Activated CD4-positive, alpha-beta T cell treated with anti-CD3 and anti-CD28 coated beads, Interleukin-2, amount 10 ng/mL, durations not matched to agents 24 days and 14 days (primary cell): ENCODE measurements around the gene OR52E2. TPM values are rescaled to one million over a fixed set of nuclear protein-coding genes. Genes with fewer than 3 reads are reported as not detected.
"Not testable (repeated sequence)": the region's sequence is repeated elsewhere in the genome, so short reads cannot be mapped to it uniquely, and the experiment has no call there.

Source experiments
- DNase-seq: peaks from one replicate; pipeline ENCODE4 v3.0.0; 2022
- H3K27ac Mint-ChIP-seq: one replicate; pipeline ENCODE4 v1.8.0; 2022; ENCODE audit warnings: mild to moderate bottlenecking, mixed read lengths
- H3K27me3 Mint-ChIP-seq: one replicate; pipeline ENCODE4 v1.8.0; 2022; ENCODE audit warnings: mixed read lengths
- H3K36me3 Mint-ChIP-seq: one replicate; pipeline ENCODE4 v1.8.0; 2022; ENCODE audit warnings: low read depth, mild to moderate bottlenecking, mixed read lengths
- H3K4me1 Mint-ChIP-seq: one replicate; pipeline ENCODE4 v1.8.0; 2021; ENCODE audit warnings: mixed read lengths
- H3K4me3 Mint-ChIP-seq: one replicate; pipeline ENCODE4 v1.8.0; 2022; ENCODE audit warnings: mild to moderate bottlenecking, moderate library complexity, mixed read lengths
- H3K9me3 Mint-ChIP-seq: one replicate; pipeline ENCODE4 v1.8.0; 2021; ENCODE audit warnings: mixed read lengths
- intact Hi-C: fragments of 100-400 bp; cut with micrococcal nuclease; formaldehyde crosslinking; loops from one replicate; pipeline ENCODE4 v1.15.1; 2023
- total RNA-seq: library from RNA; stranded (reverse); gene quantifications from 2 replicates; pipeline ENCODE4 v1.2.3, GENCODE V29; 2022

The OR52E2 gene
- not detected in 2 replicates for total RNA-seq

DNA sequence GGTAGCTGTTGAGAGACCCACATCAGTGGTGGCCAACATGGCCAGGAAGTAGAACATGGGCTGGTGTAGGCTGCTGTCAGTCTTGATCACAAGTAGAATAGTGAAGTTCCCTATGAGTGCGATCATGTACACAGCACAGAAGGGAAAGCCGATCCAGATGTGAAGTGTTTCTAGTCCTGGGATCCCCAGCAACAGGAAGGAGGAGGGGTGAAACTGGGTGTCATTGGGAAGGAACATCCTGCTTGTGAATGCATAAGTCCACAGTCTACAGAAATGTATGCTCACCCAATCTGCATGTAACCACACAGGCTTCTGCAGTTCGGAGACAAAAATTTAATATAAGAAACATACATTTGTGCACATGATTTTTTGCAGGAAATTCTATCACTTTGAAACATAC is at the start of gene OR52E2:
TSS of gene OR52E2 (minus strand) at position 237 of the 400 bp plus-strand sequence. CDS start at position 237, 0 bp downstream.
- no peak for DNase-seq
- Mint-ChIP-seq H3K9me3 (no peaks in the 10 kb centered on the region), H3K4me1 (no peaks in the 10 kb centered on the region), H3K27ac (no peak within 1 kb of the TSS), H3K4me3 (no peak within 1 kb of the TSS), H3K36me3 (no peaks in the 10 kb centered on the region), H3K27me3 (no peaks in the 10 kb centered on the region)
- intact Hi-C loops = no loop called here

GRCh38 chr11:5107285-5107684 is 47.9 kb upstream of the OR52E2 start:
- no peaks in the 10 kb centered on the region for H3K4me1 Mint-ChIP-seq
- H3K9me3 Mint-ChIP-seq = no peaks in the 10 kb centered on the region
- intact Hi-C loops = no loop called here
- DNase-seq = no peak
- no peaks in the 10 kb centered on the region for H3K36me3 Mint-ChIP-seq
- no peak overlapping the region for H3K4me3 Mint-ChIP-seq
- H3K27ac Mint-ChIP-seq = no peak overlapping the region
- no peaks in the 10 kb centered on the region for H3K27me3 Mint-ChIP-seq

DNA sequence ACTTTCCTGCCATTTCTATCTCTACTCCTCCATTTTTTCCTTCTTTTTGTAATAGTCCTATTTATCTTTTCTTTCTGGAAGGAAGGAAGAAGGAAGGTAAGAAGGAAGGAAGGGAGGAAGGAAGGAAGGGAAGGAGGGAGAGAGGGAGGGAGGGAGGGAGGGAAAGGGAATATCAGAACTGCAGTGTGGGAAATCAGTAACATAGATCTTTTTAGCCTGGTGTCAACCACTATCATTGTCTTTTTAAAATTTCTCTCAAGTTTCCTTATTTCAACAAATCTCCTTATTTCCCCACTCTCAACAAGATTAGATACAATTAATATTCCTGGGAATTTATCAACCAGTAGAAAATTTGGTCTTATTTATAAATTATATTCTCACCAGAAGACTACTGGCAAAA is 43.6 kb upstream of the OR52E2 start:
- H3K4me3 Mint-ChIP-seq = no peak overlapping the region
- H3K27ac Mint-ChIP-seq = no peak overlapping the region
- DNase-seq = no peak
- H3K36me3 Mint-ChIP-seq = no peaks in the 10 kb centered on the region
- H3K9me3 Mint-ChIP-seq = no peaks in the 10 kb centered on the region
- intact Hi-C loops = no loop called here
- H3K4me1 Mint-ChIP-seq = no peaks in the 10 kb centered on the region
- H3K27me3 Mint-ChIP-seq = no peaks in the 10 kb centered on the region

DNA sequence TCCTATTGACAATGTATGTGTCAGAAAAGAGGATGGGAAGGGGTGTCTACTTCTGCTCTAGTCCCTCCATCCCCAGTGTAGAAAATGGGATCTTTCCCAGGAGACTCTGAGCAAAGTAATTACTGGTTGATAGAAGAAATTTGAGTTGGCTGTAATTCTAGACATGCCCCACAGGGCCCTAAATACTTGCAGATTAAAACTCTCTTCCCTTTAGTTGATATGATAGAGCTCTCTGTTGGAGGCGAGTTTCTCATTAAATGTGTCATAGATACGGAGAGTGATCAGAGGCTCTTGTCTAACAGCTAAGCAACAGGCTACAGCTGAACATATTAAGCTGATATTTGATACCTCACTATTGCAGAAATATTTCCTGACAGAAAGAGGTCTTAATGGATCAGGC is 42.8 kb upstream of the OR52E2 start:
- no peak for DNase-seq
- Mint-ChIP-seq H3K36me3 (no peaks in the 10 kb centered on the region), H3K27ac (no peak overlapping the region), H3K4me3 (no peak overlapping the region), H3K9me3 (no peaks in the 10 kb centered on the region), H3K27me3 (no peaks in the 10 kb centered on the region), H3K4me1 (no peaks in the 10 kb centered on the region)
- intact Hi-C loops = no loop called here

GRCh38 chr11:5096011-5096410 is 36.6 kb upstream of the OR52E2 start:
- Mint-ChIP-seq H3K4me1 (no peaks in the 10 kb centered on the region), H3K27me3 (no peaks in the 10 kb centered on the region), H3K27ac (no peak overlapping the region), H3K36me3 (no peaks in the 10 kb centered on the region), H3K9me3 (no peaks in the 10 kb centered on the region), H3K4me3 (no peak overlapping the region)
- intact Hi-C loops = no loop called here
- no peak for DNase-seq

DNA sequence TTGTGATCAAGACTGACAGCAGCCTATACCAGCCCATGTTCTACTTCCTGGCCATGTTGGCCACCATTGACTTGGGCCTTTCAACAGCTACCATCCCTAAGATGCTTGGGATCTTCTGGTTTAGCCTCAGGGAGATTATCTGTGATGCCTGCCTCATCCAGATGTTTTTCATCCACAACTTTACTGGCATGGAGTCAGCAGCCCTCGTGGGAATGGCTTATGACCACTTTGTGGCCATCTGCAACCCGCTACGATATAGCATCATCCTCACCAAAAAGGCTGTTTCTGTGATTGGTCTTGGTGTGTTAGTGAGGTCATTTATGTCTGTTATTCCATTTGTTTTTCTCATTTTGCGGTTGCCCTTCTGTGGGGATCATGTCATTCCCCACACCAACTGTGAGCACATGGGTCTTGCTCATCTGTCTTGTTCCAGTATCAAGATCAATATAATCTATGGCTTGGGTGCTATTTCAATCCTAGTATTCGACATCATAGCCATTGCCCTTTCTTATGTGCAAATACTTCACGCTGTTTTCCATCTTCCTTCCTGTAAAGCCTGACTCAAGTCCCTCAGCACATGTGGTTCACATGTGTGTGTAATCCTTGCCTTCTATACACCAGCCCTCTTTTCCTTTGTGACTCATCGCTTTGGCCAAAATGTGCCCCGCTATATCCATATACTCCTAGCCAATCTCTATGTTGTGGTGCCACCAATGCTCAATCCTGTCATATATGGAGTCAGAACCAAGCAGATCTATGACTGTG is 33.6 kb upstream of the OR52E2 start:
- no peaks in the 10 kb centered on the region for H3K27me3 Mint-ChIP-seq
- intact Hi-C loops = no loop called here
- DNase-seq = no peak
- H3K4me1 Mint-ChIP-seq = no peaks in the 10 kb centered on the region
- H3K27ac Mint-ChIP-seq = no peak overlapping the region
- H3K9me3 Mint-ChIP-seq = no peaks in the 10 kb centered on the region
- no peak overlapping the region for H3K4me3 Mint-ChIP-seq
- H3K36me3 Mint-ChIP-seq = no peaks in the 10 kb centered on the region

DNA sequence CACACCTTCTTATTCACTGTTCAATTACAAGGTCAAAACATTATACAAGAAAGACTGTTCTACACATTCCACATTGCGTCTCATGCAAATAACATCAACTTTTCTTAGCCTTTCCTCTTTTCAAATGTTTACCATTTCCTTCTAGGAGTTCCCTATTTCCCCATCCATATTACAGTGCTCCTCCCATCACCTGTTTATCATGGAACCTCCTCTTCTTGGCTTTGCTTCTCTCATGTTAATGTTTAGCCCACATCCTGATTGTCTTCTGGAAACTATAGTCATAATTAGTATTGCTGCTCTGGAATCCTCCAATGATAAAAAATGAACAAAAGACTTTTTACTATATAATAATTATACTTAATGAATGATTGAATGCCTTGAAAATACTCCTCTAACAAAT is 31.2 kb upstream of the OR52E2 start:
- intact Hi-C loops = no loop called here
- no peak for DNase-seq
- no peaks in the 10 kb centered on the region for H3K27me3 Mint-ChIP-seq
- no peak overlapping the region for H3K27ac Mint-ChIP-seq
- H3K9me3 Mint-ChIP-seq = no peaks in the 10 kb centered on the region
- no peaks in the 10 kb centered on the region for H3K36me3 Mint-ChIP-seq
- H3K4me3 Mint-ChIP-seq = no peak overlapping the region
- H3K4me1 Mint-ChIP-seq = no peaks in the 10 kb centered on the region

GRCh38 chr11:5088556-5088955 is 29.1 kb upstream of the OR52E2 start:
- H3K4me1 Mint-ChIP-seq = no peaks in the 10 kb centered on the region
- no peak for DNase-seq
- H3K4me3 Mint-ChIP-seq = no peak overlapping the region
- intact Hi-C loops = no loop called here
- H3K9me3 Mint-ChIP-seq = no peaks in the 10 kb centered on the region
- no peaks in the 10 kb centered on the region for H3K27me3 Mint-ChIP-seq
- no peak overlapping the region for H3K27ac Mint-ChIP-seq
- H3K36me3 Mint-ChIP-seq = no peaks in the 10 kb centered on the region

DNA sequence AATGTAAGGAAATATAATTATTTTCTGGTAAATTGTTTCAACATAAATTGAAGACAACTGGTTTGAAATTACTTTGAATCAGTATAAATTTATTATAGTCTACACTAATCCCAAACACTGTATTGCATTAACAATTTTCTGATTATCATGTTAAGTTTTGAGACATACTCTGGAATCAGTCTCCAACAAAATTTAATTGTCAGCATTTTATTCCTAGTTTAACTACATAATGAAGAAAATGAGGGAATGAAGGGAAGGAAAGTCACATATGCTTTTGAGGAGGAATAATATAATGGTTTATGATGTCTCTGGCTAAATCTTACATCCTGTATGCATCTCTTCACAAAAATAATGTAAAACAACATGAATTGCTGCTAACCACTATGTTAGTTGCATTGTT is 24.2 kb upstream of the OR52E2 start:
- no peaks in the 10 kb centered on the region for H3K4me1 Mint-ChIP-seq

DNA sequence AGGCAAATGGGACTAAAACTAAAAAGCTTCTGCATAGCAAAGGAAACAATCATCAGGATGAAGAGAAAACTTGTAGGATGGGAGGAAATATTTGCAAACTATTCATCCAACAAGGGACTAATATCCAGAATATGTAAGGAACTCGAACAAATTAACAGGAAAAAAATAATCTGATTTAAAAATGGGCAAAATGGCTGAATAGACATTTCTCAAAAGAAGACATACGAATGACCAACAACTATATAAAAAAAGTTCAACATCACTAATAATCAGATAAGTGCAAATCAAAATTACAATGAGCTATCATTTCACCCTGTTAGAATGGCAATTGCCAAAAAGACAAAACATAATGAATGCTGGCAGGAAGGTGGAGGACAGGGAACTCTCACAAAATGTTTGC is 22.0 kb upstream of the OR52E2 start:
- DNase-seq = no peak
- Mint-ChIP-seq H3K36me3 (no peaks in the 10 kb centered on the region), H3K4me3 (no peak overlapping the region), H3K27me3 (no peaks in the 10 kb centered on the region), H3K27ac (no peak overlapping the region), H3K4me1 (no peaks in the 10 kb centered on the region), H3K9me3 (no peaks in the 10 kb centered on the region)
- intact Hi-C loops = no loop called here

More for the DNA sequence above, 24.2 kb upstream of the OR52E2 start:
- Mint-ChIP-seq H3K27ac (no peak overlapping the region), H3K9me3 (no peaks in the 10 kb centered on the region), H3K27me3 (no peaks in the 10 kb centered on the region), H3K4me3 (no peak overlapping the region), H3K36me3 (no peaks in the 10 kb centered on the region)
- DNase-seq = no peak
- intact Hi-C loops = no loop called here

- Mint-ChIP-seq H3K9me3 (no peaks in the 10 kb centered on the region), H3K4me1 (no peaks in the 10 kb centered on the region), H3K27me3 (no peaks in the 10 kb centered on the region), H3K27ac (no peak overlapping the region), H3K4me3 (no peak overlapping the region), H3K36me3 (no peaks in the 10 kb centered on the region)
- DNase-seq = no peak
- intact Hi-C loops = no loop called here
Observed at GRCh38 chr11:5071799-5072198, 12.4 kb upstream of the OR52E2 start.

DNA sequence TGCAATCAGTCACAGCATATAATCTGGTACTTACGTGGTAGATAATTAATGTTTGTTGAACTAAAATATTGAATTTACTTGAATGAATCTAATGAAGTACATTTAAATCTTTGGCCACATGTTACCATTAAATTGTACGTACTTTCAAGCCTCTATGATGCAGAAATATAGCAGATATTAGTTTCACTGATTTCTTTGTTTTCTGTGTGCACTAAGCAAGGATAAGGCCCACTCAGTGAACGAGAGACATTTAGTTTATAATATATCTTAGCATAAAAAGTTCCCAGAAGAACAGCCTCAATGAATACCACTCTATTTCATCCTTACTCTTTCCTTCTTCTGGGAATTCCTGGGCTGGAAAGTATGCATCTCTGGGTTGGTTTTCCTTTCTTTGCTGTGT is 9.8 kb upstream of the OR52E2 start, which contains the start of gene OR52E1:
TSS of gene OR52E1 (plus strand) at position 301 of the 400 bp plus-strand sequence.
- no peak for DNase-seq
- Mint-ChIP-seq H3K27me3 (no peaks in the 10 kb centered on the region), H3K27ac (no peak within 1 kb of the TSS), H3K4me1 (no peaks in the 10 kb centered on the region), H3K4me3 (no peak within 1 kb of the TSS), H3K36me3 (no peaks in the 10 kb centered on the region), H3K9me3 (no peaks in the 10 kb centered on the region)
- intact Hi-C loops = no loop called here

DNA sequence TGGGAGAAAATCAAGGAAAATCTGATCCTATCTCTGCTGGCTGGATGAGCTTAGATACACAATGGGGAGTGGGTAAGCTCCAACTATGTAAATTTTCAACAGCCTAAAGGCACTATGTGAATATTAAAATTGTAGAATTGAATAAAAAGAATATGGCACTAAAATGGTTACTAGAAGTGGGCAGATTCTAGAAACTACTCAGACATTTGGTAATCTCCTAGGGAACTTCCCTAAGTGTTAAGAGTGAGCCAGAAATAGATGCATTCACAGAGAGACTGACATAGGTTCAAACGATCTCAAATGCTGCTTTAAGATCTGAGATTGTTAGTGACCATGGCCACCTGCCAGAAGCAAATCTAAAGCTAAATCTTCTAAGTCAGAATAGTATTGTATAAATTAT is 5.6 kb upstream of the OR52E2 start:
- H3K9me3 Mint-ChIP-seq = no peaks in the 10 kb centered on the region
- no peak overlapping the region for H3K4me3 Mint-ChIP-seq
- H3K4me1 Mint-ChIP-seq = no peaks in the 10 kb centered on the region

GRCh38 chr11:5058679-5059078 is 748 bp downstream of the OR52E2 start:
- intact Hi-C loops, H3K9me3 Mint-ChIP-seq, H3K27me3 Mint-ChIP-seq, DNase-seq, H3K27ac Mint-ChIP-seq, H3K4me3 Mint-ChIP-seq, H3K4me1 Mint-ChIP-seq, H3K36me3 Mint-ChIP-seq: not testable (repeated sequence)

More for the DNA sequence above, 5.6 kb upstream of the OR52E2 start:
- Mint-ChIP-seq H3K27ac (no peak overlapping the region), H3K36me3 (no peaks in the 10 kb centered on the region), H3K27me3 (no peaks in the 10 kb centered on the region)
- intact Hi-C loops = no loop called here
- no peak for DNase-seq

- H3K27me3 Mint-ChIP-seq = no peaks in the 10 kb centered on the region
- no peak for DNase-seq
- no peaks in the 10 kb centered on the region for H3K36me3 Mint-ChIP-seq
- H3K4me3 Mint-ChIP-seq = no peak overlapping the region
- H3K9me3 Mint-ChIP-seq = no peaks in the 10 kb centered on the region
- intact Hi-C loops = no loop called here
- no peaks in the 10 kb centered on the region for H3K4me1 Mint-ChIP-seq
- no peak overlapping the region for H3K27ac Mint-ChIP-seq
Observed at GRCh38 chr11:5046754-5047330, 12.6 kb downstream of the OR52E2 start.
